Uterus (tissue), 4 donors: ENCODE results near the gene USP17L17. TPM values are rescaled to one million over a fixed set of nuclear protein-coding genes. Genes with fewer than 3 reads are reported as not detected.
"Not testable (repeated sequence)": the region's sequence is repeated elsewhere in the genome, so short reads cannot be mapped to it uniquely, and the experiment has no call there.

Experiments
- DNase-seq, 2 donors: peaks; one replicate each; pipeline ENCODE4 v3.0.0-alpha.2; 2019 to 2020
- H3K27ac ChIP-seq, 2 donors: fragments of 200-600 bp; sonication (generic); 1 replicate in 1 of 2; 2 replicates in 1 of 2; pipeline ENCODE4 v1.5.1; 2016 to 2018
- H3K27me3 ChIP-seq, 2 donors: fragments of 200-600 bp; sonication (generic); one replicate each; pipeline ENCODE4 v1.5.1; 2018 to 2019; ENCODE audit warnings: control low read depth in 1 of 2
- H3K36me3 ChIP-seq, 2 donors: fragments of 200-600 bp; sonication (generic); one replicate each; pipeline ENCODE4 v1.5.1; 2019; ENCODE audit warnings: control low read depth in 1 of 2
- H3K4me1 ChIP-seq, 2 donors: fragments of 200-600 bp; sonication (generic); one replicate each; pipeline ENCODE4 v1.5.1; 2018 to 2019; ENCODE audit warnings: control low read depth in 1 of 2
- H3K4me3 ChIP-seq, 2 donors: fragments of 200-600 bp; sonication (generic); 1 replicate in 1 of 2; 2 replicates in 1 of 2; pipeline ENCODE4 v1.5.1; 2018 to 2019; ENCODE audit warnings: mild to moderate bottlenecking in 1 of 2
- H3K9me3 ChIP-seq, 2 donors: fragments of 200-600 bp; sonication (generic); one replicate each; pipeline ENCODE4 v1.5.1; 2019; ENCODE audit warnings: control low read depth in 1 of 2
- intact Hi-C: fragments of 100-400 bp; cut with DNase I; formaldehyde crosslinking; loops from one replicate; pipeline ENCODE4 v1.15.1; 2023; ENCODE audit warnings: low total_unique reads
- total RNA-seq, 4 donors: library from RNA; depleted of rRNA in 3 of 4; stranded (reverse); fragments of >200 nt in 3 of 4; gene quantifications; one replicate each; pipeline versions ENCODE4 v1.1.0 to v1.2.4, GENCODE V29; 2014 to 2023
- donor health status: DM: yes; HTN: yes; CAD: no.

Gene USP17L17, protein sequence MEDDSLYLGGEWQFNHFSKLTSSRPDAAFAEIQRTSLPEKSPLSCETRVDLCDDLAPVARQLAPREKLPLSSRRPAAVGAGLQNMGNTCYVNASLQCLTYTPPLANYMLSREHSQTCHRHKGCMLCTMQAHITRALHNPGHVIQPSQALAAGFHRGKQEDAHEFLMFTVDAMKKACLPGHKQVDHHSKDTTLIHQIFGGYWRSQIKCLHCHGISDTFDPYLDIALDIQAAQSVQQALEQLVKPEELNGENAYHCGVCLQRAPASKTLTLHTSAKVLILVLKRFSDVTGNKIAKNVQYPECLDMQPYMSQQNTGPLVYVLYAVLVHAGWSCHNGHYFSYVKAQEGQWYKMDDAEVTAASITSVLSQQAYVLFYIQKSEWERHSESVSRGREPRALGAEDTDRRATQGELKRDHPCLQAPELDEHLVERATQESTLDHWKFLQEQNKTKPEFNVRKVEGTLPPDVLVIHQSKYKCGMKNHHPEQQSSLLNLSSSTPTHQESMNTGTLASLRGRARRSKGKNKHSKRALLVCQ
- total RNA-seq, result not detected

GRCh38 chr4:9243579-9243978 lies at the start of gene USP17L17:
Gene USP17L17 (plus strand): TSS chr4:9243879. CDS start chr4:9243879, 0 bp downstream.
- H3K36me3 ChIP-seq, H3K27ac ChIP-seq, H3K4me1 ChIP-seq, H3K4me3 ChIP-seq, DNase-seq, intact Hi-C loops, H3K27me3 ChIP-seq, H3K9me3 ChIP-seq: not testable (repeated sequence)

DNA sequence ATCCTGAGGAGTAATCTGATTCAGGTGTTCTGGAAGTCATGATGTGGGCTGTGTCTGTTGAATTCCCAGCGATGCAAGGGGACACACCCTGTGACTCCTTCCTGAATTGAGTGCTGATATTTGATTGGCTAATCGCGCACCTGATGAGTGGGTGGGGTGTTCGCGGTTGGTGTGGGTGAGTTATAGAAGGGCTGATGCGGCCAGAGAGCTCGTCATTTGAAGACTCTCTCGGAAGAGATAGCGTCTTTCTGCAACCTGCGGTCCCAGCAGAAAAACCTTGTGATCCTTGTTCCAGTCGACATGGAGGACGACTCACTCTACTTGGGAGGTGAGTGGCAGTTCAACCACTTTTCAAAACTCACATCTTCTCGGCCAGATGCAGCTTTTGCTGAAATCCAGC lies 33.3 kb upstream of the USP17L17 start, which contains the start of gene USP17L10:
USP17L10 (plus strand) TSS at position 301 of the 400 bp plus-strand sequence; CDS start at position 301, 0 bp downstream.
- H3K4me1 ChIP-seq, H3K4me3 ChIP-seq, H3K27me3 ChIP-seq, intact Hi-C loops, H3K36me3 ChIP-seq, H3K27ac ChIP-seq, DNase-seq, H3K9me3 ChIP-seq: not testable (repeated sequence)

GRCh38 chr4:9214701-9215100 lies 29.0 kb upstream of the USP17L17 start:
- H3K9me3 ChIP-seq, intact Hi-C loops: not testable (repeated sequence)
- DNase-seq, result peak in 1 of 2 donors; percentile 9

GRCh38 chr4:9215105-9215504 lies 28.6 kb upstream of the USP17L17 start, which contains the start of gene USP17L11:
Gene USP17L11 (plus strand): TSS chr4:9215405. CDS start chr4:9215405, 0 bp downstream.
- H3K4me1 ChIP-seq, H3K36me3 ChIP-seq, H3K27me3 ChIP-seq, H3K9me3 ChIP-seq, H3K27ac ChIP-seq, DNase-seq, H3K4me3 ChIP-seq, intact Hi-C loops: not testable (repeated sequence)

More at GRCh38 chr4:9214701-9215100, 29.0 kb upstream of the USP17L17 start:
- H3K27me3 ChIP-seq, H3K4me1 ChIP-seq, H3K27ac ChIP-seq, H3K36me3 ChIP-seq, H3K4me3 ChIP-seq: not testable (repeated sequence)

GRCh38 chr4:9219852-9220251 lies 23.8 kb upstream of the USP17L17 start, which contains the start of gene USP17L12:
Gene USP17L12 (plus strand): TSS chr4:9220152. CDS start chr4:9220152, 0 bp downstream.
- H3K36me3 ChIP-seq, H3K4me3 ChIP-seq, intact Hi-C loops, H3K27ac ChIP-seq, H3K9me3 ChIP-seq, H3K4me1 ChIP-seq, DNase-seq, H3K27me3 ChIP-seq: not testable (repeated sequence)

- H3K27me3 ChIP-seq, DNase-seq, H3K27ac ChIP-seq, H3K4me3 ChIP-seq, H3K36me3 ChIP-seq, H3K4me1 ChIP-seq, intact Hi-C loops, H3K9me3 ChIP-seq: not testable (repeated sequence)
Observed at GRCh38 chr4:9224596-9224995, 19.1 kb upstream of the USP17L17 start, which contains the start of gene USP17L13. Gene USP17L13 (plus strand): TSS chr4:9224896. CDS start chr4:9224896, 0 bp downstream.

DNA sequence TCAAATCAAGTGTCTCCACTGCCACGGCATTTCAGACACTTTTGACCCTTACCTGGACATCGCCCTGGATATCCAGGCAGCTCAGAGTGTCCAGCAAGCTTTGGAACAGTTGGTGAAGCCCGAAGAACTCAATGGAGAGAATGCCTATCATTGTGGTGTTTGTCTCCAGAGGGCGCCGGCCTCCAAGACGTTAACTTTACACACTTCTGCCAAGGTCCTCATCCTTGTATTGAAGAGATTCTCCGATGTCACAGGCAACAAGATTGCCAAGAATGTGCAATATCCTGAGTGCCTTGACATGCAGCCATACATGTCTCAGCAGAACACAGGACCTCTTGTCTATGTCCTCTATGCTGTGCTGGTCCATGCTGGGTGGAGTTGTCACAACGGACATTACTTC lies 13.4 kb upstream of the USP17L17 start:
- DNase-seq, result not testable (repeated sequence)

DNA sequence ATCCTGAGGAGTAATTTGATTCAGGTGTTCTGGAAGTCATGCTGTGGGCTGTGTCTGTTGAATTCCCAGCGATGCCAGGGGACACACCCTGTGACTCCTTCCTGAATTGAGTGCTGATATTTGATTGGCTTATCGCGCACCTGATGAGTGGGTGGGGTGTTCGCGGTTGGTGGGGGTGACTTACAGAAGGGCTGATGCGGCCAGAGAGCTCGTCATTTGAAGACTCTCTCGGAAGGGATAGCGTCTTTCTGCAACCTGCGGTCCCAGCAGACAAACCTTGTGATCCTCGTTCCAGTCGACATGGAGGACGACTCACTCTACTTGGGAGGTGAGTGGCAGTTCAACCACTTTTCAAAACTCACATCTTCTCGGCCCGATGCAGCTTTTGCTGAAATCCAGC lies 9.6 kb upstream of the USP17L17 start, which contains the start of gene USP17L15:
USP17L15 (plus strand) TSS at position 301 of the 400 bp plus-strand sequence; CDS start at position 301, 0 bp downstream.
- DNase-seq, H3K4me1 ChIP-seq, H3K36me3 ChIP-seq, H3K27me3 ChIP-seq, H3K9me3 ChIP-seq, H3K27ac ChIP-seq, H3K4me3 ChIP-seq, intact Hi-C loops: not testable (repeated sequence)

More for the DNA sequence above, 13.4 kb upstream of the USP17L17 start:
- H3K36me3 ChIP-seq, H3K27ac ChIP-seq, H3K4me1 ChIP-seq, intact Hi-C loops, H3K4me3 ChIP-seq, H3K9me3 ChIP-seq, H3K27me3 ChIP-seq: not testable (repeated sequence)

DNA sequence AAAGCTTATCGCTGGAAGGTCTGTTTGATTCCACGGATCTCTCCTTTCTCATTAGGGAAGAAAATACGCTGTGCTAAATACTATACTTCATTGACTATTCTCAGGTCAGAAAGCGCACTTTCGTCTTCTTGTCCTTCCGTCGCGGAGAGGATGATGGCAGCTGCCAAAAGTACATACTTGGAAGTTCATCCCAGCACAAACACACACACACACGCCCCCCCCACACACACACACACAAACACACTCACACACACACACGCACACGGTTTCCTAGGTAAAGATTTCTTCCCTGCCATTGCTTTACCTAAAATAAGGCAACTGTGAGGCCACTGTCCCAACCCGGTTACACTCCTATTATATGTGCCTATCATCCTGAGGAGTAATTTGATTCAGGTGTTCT lies 5.2 kb upstream of the USP17L17 start:
- H3K4me3 ChIP-seq, H3K9me3 ChIP-seq, H3K36me3 ChIP-seq, H3K4me1 ChIP-seq, intact Hi-C loops, H3K27me3 ChIP-seq, H3K27ac ChIP-seq: not testable (repeated sequence)
- DNase-seq, result peak in 1 of 2 donors; percentile 5

DNA sequence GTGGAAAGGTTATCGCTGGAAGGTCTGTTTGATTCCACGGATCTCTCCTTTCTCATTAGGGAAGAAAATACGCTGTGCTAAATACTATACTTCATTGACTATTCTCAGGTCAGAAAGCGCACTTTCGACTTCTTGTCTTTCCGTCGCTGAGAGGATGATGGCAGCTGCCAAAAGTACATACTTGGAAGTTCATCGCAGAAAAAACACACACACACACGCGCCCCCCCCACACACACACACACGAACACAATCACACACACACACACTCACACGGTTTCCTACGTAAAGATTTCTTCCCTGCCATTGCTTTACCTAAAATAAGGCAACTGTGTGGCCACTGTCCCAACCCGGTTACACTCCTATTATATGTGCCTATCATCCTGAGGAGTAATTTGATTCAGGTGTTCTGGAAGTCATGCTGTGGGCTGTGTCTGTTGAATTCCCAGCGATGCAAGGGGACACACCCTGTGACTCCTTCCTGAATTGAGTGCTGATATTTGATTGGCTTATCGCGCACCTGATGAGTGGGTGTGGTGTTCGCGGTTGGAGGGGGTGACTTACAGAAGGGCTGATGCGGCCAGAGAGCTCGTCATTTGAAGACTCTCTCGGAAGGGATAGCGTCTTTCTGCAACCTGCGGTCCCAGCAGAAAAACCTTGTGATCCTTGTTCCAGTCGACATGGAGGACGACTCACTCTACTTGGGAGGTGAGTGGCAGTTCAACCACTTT lies 4.4 kb downstream of the USP17L17 start, which contains the start of gene USP17L18:
USP17L18 (plus strand) TSS at position 678 of the 728 bp plus-strand sequence; CDS start at position 678, 0 bp downstream.
- H3K27ac ChIP-seq, H3K36me3 ChIP-seq, H3K4me1 ChIP-seq, H3K4me3 ChIP-seq, H3K9me3 ChIP-seq, intact Hi-C loops, H3K27me3 ChIP-seq: not testable (repeated sequence)
- peak in 1 of 2 donors; percentile 16 for DNase-seq

- H3K4me1 ChIP-seq, DNase-seq, H3K4me3 ChIP-seq, intact Hi-C loops, H3K36me3 ChIP-seq, H3K27me3 ChIP-seq, H3K9me3 ChIP-seq, H3K27ac ChIP-seq: not testable (repeated sequence)
Observed at GRCh38 chr4:9253078-9253477, 9.4 kb downstream of the USP17L17 start, which contains the start of gene USP17L19. Gene USP17L19 (plus strand): TSS chr4:9253378. CDS start chr4:9253378, 0 bp downstream.

DNA sequence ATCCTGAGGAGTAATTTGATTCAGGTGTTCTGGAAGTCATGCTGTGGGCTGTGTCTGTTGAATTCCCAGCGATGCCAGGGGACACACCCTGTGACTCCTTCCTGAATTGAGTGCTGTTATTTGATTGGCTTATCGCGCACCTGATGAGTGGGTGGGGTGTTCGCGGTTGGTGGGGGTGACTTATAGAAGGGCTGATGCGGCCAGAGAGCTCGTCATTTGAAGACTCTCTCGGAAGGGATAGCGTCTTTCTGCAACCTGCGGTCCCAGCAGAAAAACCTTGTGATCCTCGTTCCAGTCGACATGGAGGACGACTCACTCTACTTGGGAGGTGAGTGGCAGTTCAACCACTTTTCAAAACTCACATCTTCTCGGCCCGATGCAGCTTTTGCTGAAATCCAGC lies 14.1 kb downstream of the USP17L17 start, which contains the start of gene USP17L20:
USP17L20 (plus strand) TSS at position 301 of the 400 bp plus-strand sequence; CDS start at position 301, 0 bp downstream.
- H3K4me3 ChIP-seq, H3K9me3 ChIP-seq, H3K27ac ChIP-seq, H3K4me1 ChIP-seq, DNase-seq, intact Hi-C loops, H3K36me3 ChIP-seq, H3K27me3 ChIP-seq: not testable (repeated sequence)
